SK-N-SH treated with all-trans-retinoic acid at 6 μM for 48 hours (cell line): ENCODE data around the gene PTPRG.
A peak's percentile ranks its signal among the peaks of the same experiment; 100 is the strongest.

Experiments used
- ATAC-seq: fragments of 200-7000 bp; cut with Tn5 transposase; 3 replicates; pipeline ENCODE4 v1.9.1; 2020; ENCODE audit warnings: mild to moderate bottlenecking, moderate library complexity
- ARNTL ChIP-seq: fragments of 450-650 bp; formaldehyde crosslinking; IDR thresholded peaks from 2 replicates; pipeline ENCODE4 v1.5.0; 2020; ENCODE audit warnings: low read depth, mild to moderate bottlenecking, moderate library complexity, borderline replicate concordance
- BACH2 ChIP-seq: fragments of 250-450 bp; sonication (Bioruptor Pico); IDR thresholded peaks from 2 replicates; pipeline ENCODE4 v1.9.0; 2021; ENCODE audit warnings: mild to moderate bottlenecking, borderline replicate concordance
- CREB5 ChIP-seq: fragments of 250-450 bp; sonication (Bioruptor Pico); IDR thresholded peaks from 2 replicates; pipeline ENCODE4 v1.5.1; 2020; ENCODE audit warnings: low read depth, mild to moderate bottlenecking, moderate library complexity
- CSDC2 ChIP-seq: fragments of 250-450 bp; sonication (Bioruptor Pico); IDR thresholded peaks from 2 replicates; pipeline ENCODE4 v1.5.0; 2020; ENCODE audit warnings: mild to moderate bottlenecking, moderate library complexity
- CSRNP3 ChIP-seq: fragments of 250-450 bp; sonication (Bioruptor Pico); IDR thresholded peaks from 2 replicates; pipeline ENCODE4 v1.5.1; 2021; ENCODE audit warnings: mild to moderate bottlenecking, moderate library complexity
- ESRRG ChIP-seq: fragments of 250-450 bp; sonication (Bioruptor Pico); IDR thresholded peaks from 2 replicates; pipeline ENCODE4 v1.6.1; 2021; ENCODE audit warnings: mild to moderate bottlenecking
- GLIS3 ChIP-seq: fragments of 250-450 bp; sonication (Bioruptor Pico); IDR thresholded peaks from 2 replicates; pipeline ENCODE4 v1.5.0; 2020; ENCODE audit warnings: mild to moderate bottlenecking, moderate library complexity
- ISL1 ChIP-seq: fragments of 250-450 bp; sonication (Bioruptor Pico); IDR thresholded peaks from 2 replicates; pipeline ENCODE4 v2.1.2; 2022; ENCODE audit warnings: mild to moderate bottlenecking, moderate library complexity
- OSR1 ChIP-seq: fragments of 250-450 bp; sonication (Bioruptor Pico); IDR thresholded peaks from 2 replicates; pipeline ENCODE4 v1.8.0; 2022; ENCODE audit warnings: moderate library complexity, mild to moderate bottlenecking, inconsistent platforms
- PATZ1 ChIP-seq: fragments of 250-450 bp; sonication (Bioruptor Pico); IDR thresholded peaks from 2 replicates; pipeline ENCODE4 v1.8.0; 2020; ENCODE audit warnings: mild to moderate bottlenecking, moderate library complexity, borderline replicate concordance
- POU6F1 ChIP-seq: fragments of 250-450 bp; sonication (Bioruptor Pico); IDR thresholded peaks from 2 replicates; pipeline ENCODE4 v1.8.0; 2021; ENCODE audit warnings: low read depth, mild to moderate bottlenecking, moderate library complexity, borderline replicate concordance
- PPARA ChIP-seq: fragments of 250-450 bp; sonication (Bioruptor Pico); IDR thresholded peaks from 2 replicates; pipeline ENCODE4 v1.5.0; 2020; ENCODE audit warnings: mild to moderate bottlenecking, borderline replicate concordance
- TCF4 ChIP-seq: fragments of 250-450 bp; sonication (Bioruptor Pico); IDR thresholded peaks from 2 replicates; pipeline ENCODE4 v1.8.0; 2021; ENCODE audit warnings: mild to moderate bottlenecking, moderate library complexity, borderline replicate concordance
- TOX ChIP-seq: fragments of 250-450 bp; sonication (Bioruptor Pico); IDR thresholded peaks from 2 replicates; pipeline ENCODE4 v1.8.0; 2021; ENCODE audit warnings: mild to moderate bottlenecking, moderate library complexity, borderline replicate concordance
- TSHZ2 ChIP-seq: fragments of 250-450 bp; sonication (Bioruptor Pico); IDR thresholded peaks from 2 replicates; pipeline ENCODE4 v1.5.0; 2020; ENCODE audit warnings: mild to moderate bottlenecking, moderate library complexity
- ZFP3 ChIP-seq: fragments of 250-450 bp; sonication (Bioruptor Pico); IDR thresholded peaks from 2 replicates; pipeline ENCODE4 v1.5.0; 2020; ENCODE audit warnings: mild to moderate bottlenecking, moderate library complexity
- ZFP30 ChIP-seq: fragments of 450-650 bp; formaldehyde crosslinking; IDR thresholded peaks from 2 replicates; pipeline ENCODE4 v1.5.0; 2022; ENCODE audit warnings: mild to moderate bottlenecking, moderate library complexity
- ZNF565 ChIP-seq: fragments of 450-650 bp; formaldehyde crosslinking; conservative IDR thresholded peaks from 2 replicates; pipeline ENCODE4 v1.5.0; 2020; ENCODE audit warnings: low read depth, mild to moderate bottlenecking, moderate library complexity
- ZNF70 ChIP-seq: fragments of 450-650 bp; formaldehyde crosslinking; IDR thresholded peaks from 2 replicates; pipeline ENCODE4 v1.5.0; 2020; ENCODE audit warnings: mild to moderate bottlenecking, moderate library complexity
- ZNF8 ChIP-seq: fragments of 450-650 bp; formaldehyde crosslinking; IDR thresholded peaks from 2 replicates; pipeline ENCODE4 v1.5.0; 2020; ENCODE audit warnings: mild to moderate bottlenecking, moderate library complexity

PTPRG gene

GRCh38 chr3:62266668-62267283, 705.4 kb downstream of the PTPRG start:
- no peak for ATAC-seq
- no peak for TF ChIP-seq GLIS3 (CRISPR knock-in tag)
- no peak for TF ChIP-seq CREB5
- TF ChIP-seq ZFP3 (CRISPR knock-in tag): no peak
- TF ChIP-seq ZNF70 (CRISPR knock-in tag): no peak
- TF ChIP-seq TCF4 (CRISPR knock-in tag): no peak
- no peak for TF ChIP-seq ZNF8 (CRISPR knock-in tag)
- no peak for TF ChIP-seq ARNTL (CRISPR knock-in tag)
- no peak for TF ChIP-seq POU6F1
- no peak for TF ChIP-seq ISL1
- no peak for TF ChIP-seq CSRNP3
- TF ChIP-seq CSDC2 (CRISPR knock-in tag): no peak
- TF ChIP-seq ZNF565: no peak

GRCh38 chr3:62276658-62277180, 715.3 kb downstream of the PTPRG start:
- no peak for TF ChIP-seq PPARA (CRISPR knock-in tag)
- no peak for TF ChIP-seq BACH2
- no peak for TF ChIP-seq ZNF8 (CRISPR knock-in tag)
- no peak for TF ChIP-seq TOX
- no peak for TF ChIP-seq ZNF70 (CRISPR knock-in tag)
- TF ChIP-seq ZFP3 (CRISPR knock-in tag): no peak
- TF ChIP-seq ZFP30 (CRISPR knock-in tag): no peak
- no peak for TF ChIP-seq CSDC2 (CRISPR knock-in tag)
- no peak for TF ChIP-seq CREB5
- TF ChIP-seq PATZ1: no peak
- no peak for TF ChIP-seq OSR1
- no peak for TF ChIP-seq GLIS3 (CRISPR knock-in tag)
- no peak for TF ChIP-seq ZNF565
- no peak for TF ChIP-seq ARNTL (CRISPR knock-in tag)
- no peak for TF ChIP-seq ISL1
- no peak for TF ChIP-seq POU6F1
- no peak for TF ChIP-seq ESRRG
- ATAC-seq: no peak

- TF ChIP-seq TCF4 (CRISPR knock-in tag): peak; percentile 87
- no peak for TF ChIP-seq ZFP30 (CRISPR knock-in tag)
- peak; percentile 72; the same call in 1 of the 2 replicates for TF ChIP-seq TSHZ2 (CRISPR knock-in tag)
- ATAC-seq: peak; percentile 77
These were observed 716.1 kb downstream of the PTPRG start for GRCh38 chr3:62277450-62277849.
